Left cardiac atrium (tissue), 4 donors: ENCODE data around the gene N4BP2L2. TPM values are rescaled to one million over a fixed set of nuclear protein-coding genes. Genes with fewer than 3 reads are reported as not detected.

ENCODE experiments used
- ATAC-seq, 2 donors: fragments of 200-7000 bp; cut with Tn5 transposase; one replicate each; pipeline ENCODE4 v1.9.1; 2020; ENCODE audit warnings: mild to moderate bottlenecking in 2 of 2, moderate library complexity in 2 of 2
- DNase-seq: peaks from one replicate; pipeline ENCODE4 v3.0.0-alpha.2; 2020
- intact Hi-C, 2 donors: fragments of 100-400 bp; cut with DNase I; formaldehyde crosslinking; loops; one replicate each; pipeline versions ENCODE4 v1.14.1 to v1.15.1; 2022 to 2023
- total RNA-seq, 2 donors: library from RNA; stranded (reverse); fragmentation: NEBNext Ultra II Directional; extraction: Animal tissue kit (Norgen Biotek cat#: 25700); gene quantifications; one replicate each; pipeline ENCODE4 v1.2.1, GENCODE V29; 2021
- donor health status: DM: no; HTN: yes; CAD: no.
- donor health status: DM: no; HTN: yes; CAD: no; lungs with severe emphysema.
- donor health status: DM: yes; HTN: yes; CAD: no.
- donor health status: Dilated cardiomyopathy.

The N4BP2L2 gene
- total RNA-seq, 2 donors from 2014 or later: 106 to 126 TPM

GRCh38 chr13:32537580-32538142 is 934 bp downstream of the N4BP2L2 start:
- peak; percentile 39 for DNase-seq
- intact Hi-C loops: no loop called here
- ATAC-seq: peak; percentile 11 to 14

GRCh38 chr13:32535748-32536147 is 2.8 kb downstream of the N4BP2L2 start:
- no peak for ATAC-seq
- intact Hi-C loops: no loop called here
- DNase-seq: no peak

DNA sequence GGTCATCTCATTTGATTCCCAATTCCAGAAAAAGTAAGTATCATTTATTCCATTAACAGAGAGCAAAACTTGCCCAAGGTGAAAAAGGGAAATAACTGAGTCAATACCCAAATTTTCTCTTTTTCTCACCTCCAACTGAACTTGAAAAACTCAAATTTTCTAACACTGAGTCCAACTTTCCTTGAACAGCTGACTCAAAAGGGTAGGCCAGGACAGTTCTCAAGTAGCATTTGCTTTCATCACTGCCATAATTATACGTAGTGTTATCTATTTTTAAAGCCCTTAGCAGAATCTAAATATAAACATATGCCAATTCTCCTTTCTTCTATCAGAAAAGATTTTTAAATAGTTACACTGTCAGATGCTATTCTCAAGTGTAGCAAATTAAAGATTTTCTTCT is 3.5 kb downstream of the N4BP2L2 start:
- intact Hi-C loops: no loop called here
- ATAC-seq (no peak), DNase-seq (no peak)

DNA sequence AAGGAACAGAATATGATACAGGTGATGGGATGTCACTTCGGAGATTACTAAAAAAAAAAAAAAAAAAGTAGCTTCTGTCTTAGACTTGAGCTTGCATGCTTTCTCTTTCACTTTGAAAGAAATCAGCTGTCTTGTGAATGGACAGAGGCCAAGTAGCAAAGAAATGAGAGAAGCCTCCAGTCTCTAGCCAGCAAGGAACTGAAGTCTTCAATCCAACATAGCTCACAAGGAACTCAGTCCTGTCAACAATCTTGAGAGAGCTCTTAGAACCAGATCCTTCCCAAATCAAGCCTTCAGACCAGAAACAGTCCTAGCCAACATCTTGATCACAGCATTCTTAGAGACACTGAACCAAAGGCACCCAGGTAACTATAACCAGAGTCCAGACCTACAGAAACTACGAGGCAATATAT is 7.7 kb downstream of the N4BP2L2 start:
- peak; percentile 73 to 74 for ATAC-seq
- no peak for DNase-seq
- intact Hi-C loops: no loop called here

GRCh38 chr13:32528358-32528757 is 10.2 kb downstream of the N4BP2L2 start:
- ATAC-seq (peak; percentile 19 to 75), DNase-seq (no peak)
- intact Hi-C loops: no loop called here

DNA sequence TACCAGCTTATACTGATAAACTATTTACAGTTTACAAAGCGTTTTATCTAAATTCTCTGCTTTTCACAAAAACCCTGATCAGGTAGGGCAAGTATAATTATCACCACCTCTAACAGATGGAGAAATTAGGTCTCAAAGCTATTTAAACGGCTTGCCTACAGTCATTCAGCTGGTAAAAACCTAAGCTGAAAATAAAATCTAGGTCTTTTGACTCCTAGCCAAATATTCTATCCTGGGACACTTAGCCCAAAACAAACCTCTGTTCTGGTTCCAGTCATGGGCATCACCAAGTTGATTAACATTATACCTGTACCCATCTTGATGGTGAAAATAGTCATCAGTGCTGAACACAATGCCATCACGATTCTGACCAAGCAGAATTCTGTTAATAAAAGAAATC is 11.4 kb downstream of the N4BP2L2 start:
- intact Hi-C loops: no loop called here
- ATAC-seq (no peak), DNase-seq (no peak)

DNA sequence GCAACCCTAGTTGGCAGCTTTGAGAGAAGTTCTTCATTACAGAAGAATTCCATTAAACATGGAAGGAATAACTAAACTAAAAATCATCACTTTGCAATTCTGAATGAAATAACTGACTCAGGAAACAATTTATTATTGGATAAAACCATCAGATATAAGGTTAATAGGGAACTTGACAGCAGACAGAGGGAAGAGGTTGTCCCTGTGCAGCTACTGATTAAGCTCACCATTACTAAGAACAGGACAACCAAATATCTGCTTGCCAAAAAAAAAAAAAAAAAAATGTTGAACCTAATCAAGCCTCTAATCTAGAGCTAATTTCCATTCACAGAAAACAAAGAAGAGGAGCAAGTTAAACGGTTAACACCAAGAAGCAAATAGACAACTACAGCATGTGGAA is 12.8 kb downstream of the N4BP2L2 start:
- intact Hi-C loops: no loop called here
- ATAC-seq: no peak
- DNase-seq: no peak

- ATAC-seq (no peak), DNase-seq (no peak)
- intact Hi-C loops: no loop called here
Measured at GRCh38 chr13:32515246-32515645, 23.3 kb downstream of the N4BP2L2 start.

- no peak for DNase-seq
Measured at GRCh38 chr13:32511482-32511881, 27.1 kb downstream of the N4BP2L2 start.

GRCh38 chr13:32504876-32505275 is 33.7 kb downstream of the N4BP2L2 start:
- DNase-seq (no peak), ATAC-seq (no peak)
- intact Hi-C loops: no loop called here

More at GRCh38 chr13:32511482-32511881, 27.1 kb downstream of the N4BP2L2 start:
- ATAC-seq: no peak
- intact Hi-C loops: no loop called here

- ATAC-seq: no peak
- intact Hi-C loops: no loop called here
- no peak for DNase-seq
Measured at GRCh38 chr13:32504263-32504662, 34.3 kb downstream of the N4BP2L2 start.

DNA sequence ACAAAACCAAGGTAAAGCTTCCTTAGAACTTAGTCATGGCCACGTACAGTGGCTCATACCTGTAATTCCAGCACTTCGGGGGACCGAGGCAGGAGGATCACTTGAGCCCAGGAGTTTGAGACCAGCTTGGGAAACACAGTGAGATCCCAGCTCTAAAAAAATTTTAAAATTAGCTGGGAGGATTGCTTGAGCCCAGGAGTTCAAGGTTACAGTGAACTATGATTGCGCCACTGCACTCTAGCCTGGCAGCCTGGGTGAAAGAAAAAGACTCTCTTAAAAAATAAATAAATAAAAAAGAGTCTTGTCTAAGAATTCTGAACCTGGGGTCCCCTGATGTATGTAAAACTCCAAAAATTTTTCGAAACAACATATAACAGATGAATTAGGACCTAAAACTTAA is 34.9 kb downstream of the N4BP2L2 start:
- intact Hi-C loops: no loop called here
- DNase-seq (no peak), ATAC-seq (no peak)

DNA sequence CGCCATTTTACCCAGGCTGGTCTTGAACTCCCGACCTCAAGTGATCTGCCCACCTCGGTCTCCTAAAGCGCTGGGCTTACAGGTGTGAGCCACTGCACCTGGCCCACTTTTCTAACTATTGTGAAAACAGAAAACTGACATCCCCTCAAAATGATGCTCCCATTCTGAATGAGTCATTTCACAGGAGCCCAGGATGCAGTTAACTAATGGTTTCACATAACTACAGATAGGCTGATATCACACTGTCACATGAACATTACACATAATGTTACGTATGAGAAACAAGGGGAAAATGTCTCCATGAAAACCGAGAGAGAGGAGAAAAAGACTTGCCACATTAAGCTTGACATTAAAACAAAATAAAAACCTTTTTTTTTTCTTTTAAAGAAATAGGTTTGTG is 37.5 kb downstream of the N4BP2L2 start:
- intact Hi-C loops: no loop called here
- DNase-seq (no peak), ATAC-seq (no peak)

GRCh38 chr13:32499538-32500210 is 38.9 kb downstream of the N4BP2L2 start:
- no peak for DNase-seq
- intact Hi-C loops: no loop called here
- no peak for ATAC-seq

DNA sequence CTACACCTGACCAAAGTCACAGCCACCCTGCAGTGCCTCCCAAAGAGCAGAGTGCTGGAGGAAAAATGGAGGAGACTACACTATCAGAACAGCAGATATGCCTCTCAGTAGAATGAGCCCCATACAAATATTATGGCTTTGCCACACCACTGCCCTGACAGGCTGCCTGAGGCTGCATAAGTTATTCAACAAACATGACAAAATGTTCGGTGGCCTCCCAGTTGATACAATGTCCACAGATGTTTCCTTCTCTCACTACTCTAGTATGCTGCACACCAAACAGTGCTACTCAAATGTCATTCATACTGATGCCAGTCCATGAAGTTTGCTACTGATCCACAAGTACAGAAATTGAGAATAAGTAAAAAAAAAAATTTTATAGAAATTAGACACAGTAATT is 41.0 kb downstream of the N4BP2L2 start:
- intact Hi-C loops: no loop called here
- DNase-seq: no peak
- ATAC-seq: no peak

DNA sequence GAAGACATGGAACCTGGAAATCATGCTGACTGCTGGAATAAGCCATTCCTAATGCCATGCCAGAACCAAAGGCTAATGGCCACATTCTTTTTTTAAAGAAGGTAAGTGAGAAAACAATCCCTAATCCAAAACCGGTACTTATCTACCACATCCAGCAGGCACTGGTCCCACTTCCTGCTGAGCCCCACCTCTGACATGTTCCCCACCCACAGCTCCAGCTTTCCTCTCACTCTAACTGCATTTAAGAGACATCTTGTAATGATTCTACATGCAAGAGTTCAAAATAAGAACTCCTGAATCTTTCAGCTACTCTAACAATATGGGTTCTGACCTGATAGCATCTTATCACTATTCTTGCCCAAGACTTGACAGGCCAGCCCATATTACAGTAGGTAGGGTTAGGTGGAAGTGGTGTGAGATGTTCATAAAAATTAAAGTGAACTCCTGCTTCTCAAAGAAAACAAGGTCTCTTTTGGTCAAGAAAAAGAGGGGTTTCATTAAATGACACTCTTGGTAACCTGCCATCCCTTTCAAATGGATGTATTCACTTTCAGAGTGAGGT is 41.9 kb downstream of the N4BP2L2 start:
- intact Hi-C loops: no loop called here

DNA sequence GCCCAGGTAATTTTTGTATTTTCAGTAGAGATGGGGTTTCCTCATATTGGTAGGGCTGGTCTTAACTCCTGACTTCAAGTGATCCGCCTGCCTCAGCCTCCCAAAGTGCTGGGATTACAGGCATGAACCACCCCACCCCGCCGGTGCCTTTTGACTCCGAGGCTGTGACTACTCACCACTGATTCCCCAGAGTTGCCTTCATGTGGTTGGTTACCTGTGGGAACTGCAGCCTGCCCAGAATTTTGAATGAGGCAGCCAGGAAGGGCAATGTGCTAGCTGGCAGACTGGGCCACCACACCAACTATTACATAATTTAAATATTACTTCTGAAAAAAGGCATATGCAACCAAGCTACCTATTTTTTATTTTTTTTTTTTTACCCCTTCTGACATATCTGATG is 42.8 kb downstream of the N4BP2L2 start:
- DNase-seq (no peak), ATAC-seq (no peak)
- intact Hi-C loops: no loop called here

More for the DNA sequence above, 41.9 kb downstream of the N4BP2L2 start:
- no peak for DNase-seq
- peak in 1 of 2 donors; percentile 46 for ATAC-seq

DNA sequence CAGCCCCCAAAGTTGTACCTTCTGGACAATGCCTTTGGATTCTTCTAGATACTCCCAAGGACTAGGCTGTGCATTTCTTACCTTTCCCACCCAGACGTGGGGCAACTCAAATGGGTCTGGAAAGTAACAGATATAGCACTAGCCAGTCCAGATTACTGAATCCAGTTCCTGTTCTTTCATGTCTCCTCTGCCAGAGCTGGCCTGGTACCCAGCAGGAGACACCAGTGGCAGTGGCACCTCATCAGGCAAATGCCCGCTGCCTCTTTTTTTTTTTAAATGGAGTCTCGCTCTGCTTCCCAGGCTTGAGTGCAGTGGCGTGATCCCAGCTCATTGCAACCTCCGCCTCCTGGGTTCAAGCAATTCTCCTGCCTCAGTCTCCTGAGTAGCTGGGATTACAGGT is 43.2 kb downstream of the N4BP2L2 start:
- ATAC-seq (no peak), DNase-seq (no peak)
- intact Hi-C loops: no loop called here

- ATAC-seq (no peak), DNase-seq (no peak)
- intact Hi-C loops: no loop called here
Measured at GRCh38 chr13:32491028-32491427, 47.6 kb downstream of the N4BP2L2 start.

GRCh38 chr13:32476892-32477291 is 61.7 kb downstream of the N4BP2L2 start:
- no peak for DNase-seq
- intact Hi-C loops: loop anchor here in 1 of 2 donors (10.0 kb wide), 1 partner anchor 98 kb away; no protein-coding TSS in a partner anchor
- ATAC-seq: no peak
